Uterus (tissue), 4 donors: ENCODE measurements around the gene SPATA21. TPM values are rescaled to one million over a fixed set of nuclear protein-coding genes. Genes with fewer than 3 reads are reported as not detected.

Experiments used
- DNase-seq, 2 donors: peaks; one replicate each; pipeline ENCODE4 v3.0.0-alpha.2; 2019 to 2020
- H3K27ac ChIP-seq, 2 donors: fragments of 200-600 bp; sonication (generic); 1 replicate in 1 of 2; 2 replicates in 1 of 2; pipeline ENCODE4 v1.5.1; 2016 to 2018
- H3K27me3 ChIP-seq, 2 donors: fragments of 200-600 bp; sonication (generic); one replicate each; pipeline ENCODE4 v1.5.1; 2018 to 2019; ENCODE audit warnings: control low read depth in 1 of 2
- H3K36me3 ChIP-seq, 2 donors: fragments of 200-600 bp; sonication (generic); one replicate each; pipeline ENCODE4 v1.5.1; 2019; ENCODE audit warnings: control low read depth in 1 of 2
- H3K4me1 ChIP-seq, 2 donors: fragments of 200-600 bp; sonication (generic); one replicate each; pipeline ENCODE4 v1.5.1; 2018 to 2019; ENCODE audit warnings: control low read depth in 1 of 2
- H3K4me3 ChIP-seq, 2 donors: fragments of 200-600 bp; sonication (generic); 1 replicate in 1 of 2; 2 replicates in 1 of 2; pipeline ENCODE4 v1.5.1; 2018 to 2019; ENCODE audit warnings: mild to moderate bottlenecking in 1 of 2
- H3K9me3 ChIP-seq, 2 donors: fragments of 200-600 bp; sonication (generic); one replicate each; pipeline ENCODE4 v1.5.1; 2019; ENCODE audit warnings: control low read depth in 1 of 2
- POLR2A ChIP-seq, 2 donors: fragments of 450-650 bp; IDR thresholded peaks; one replicate each; pipeline ENCODE4 v1.6.1; 2016; ENCODE audit warnings: antibody characterized with exemption in 2 of 2, mild to moderate bottlenecking in 1 of 2, moderate library complexity in 1 of 2
- intact Hi-C: fragments of 100-400 bp; cut with DNase I; formaldehyde crosslinking; loops from one replicate; pipeline ENCODE4 v1.15.1; 2023; ENCODE audit warnings: low total_unique reads
- total RNA-seq, 4 donors: library from RNA; depleted of rRNA in 3 of 4; stranded (reverse); fragments of >200 nt in 3 of 4; gene quantifications; one replicate each; pipeline versions ENCODE4 v1.1.0 to v1.2.4, GENCODE V29; 2014 to 2023
- TF ChIP-seq, protein P1 (sequence below), 4 experiments: fragments of 200-600 bp in 2 of 4; fragments of 450-650 bp in 2 of 4; sonication (generic) in 2 of 4; IDR thresholded peaks; one replicate each; pipeline ENCODE4 v1.5.1; 2016 to 2019; ENCODE audit warnings: antibody characterized with exemption in 4 of 4, mild to moderate bottlenecking in 2 of 4, moderate library complexity in 1 of 4
- donor health status: DM: yes; HTN: yes; CAD: no.

SPATA21 gene
- total RNA-seq, 4 donors from 2014 or later, result 0.27 TPM; not detected in 3

DNA sequence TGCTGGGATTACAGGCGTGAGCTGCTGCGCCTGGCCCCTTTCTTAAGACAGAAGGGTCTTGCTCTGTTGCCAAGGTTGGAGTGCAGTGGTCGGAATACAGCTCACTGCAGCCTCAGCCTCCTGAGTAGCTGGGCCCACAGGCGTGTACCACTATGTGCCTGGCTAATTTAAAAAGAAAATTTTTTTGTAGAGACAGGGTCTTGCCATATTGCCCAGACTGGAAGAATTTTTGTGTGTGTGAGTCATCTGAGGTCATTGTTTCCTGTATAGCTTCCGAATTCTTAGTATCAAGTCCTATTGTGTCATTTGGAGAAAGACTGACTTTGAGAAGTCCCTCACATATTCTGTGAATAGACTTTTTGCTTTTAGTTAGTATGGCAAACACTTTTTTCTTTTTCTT is 65.5 kb downstream of the SPATA21 start:
- TF ChIP-seq POLR2A (IDR thresholded peaks at IDR 0.05), result no peak
- TF ChIP-seq, protein P1, sequence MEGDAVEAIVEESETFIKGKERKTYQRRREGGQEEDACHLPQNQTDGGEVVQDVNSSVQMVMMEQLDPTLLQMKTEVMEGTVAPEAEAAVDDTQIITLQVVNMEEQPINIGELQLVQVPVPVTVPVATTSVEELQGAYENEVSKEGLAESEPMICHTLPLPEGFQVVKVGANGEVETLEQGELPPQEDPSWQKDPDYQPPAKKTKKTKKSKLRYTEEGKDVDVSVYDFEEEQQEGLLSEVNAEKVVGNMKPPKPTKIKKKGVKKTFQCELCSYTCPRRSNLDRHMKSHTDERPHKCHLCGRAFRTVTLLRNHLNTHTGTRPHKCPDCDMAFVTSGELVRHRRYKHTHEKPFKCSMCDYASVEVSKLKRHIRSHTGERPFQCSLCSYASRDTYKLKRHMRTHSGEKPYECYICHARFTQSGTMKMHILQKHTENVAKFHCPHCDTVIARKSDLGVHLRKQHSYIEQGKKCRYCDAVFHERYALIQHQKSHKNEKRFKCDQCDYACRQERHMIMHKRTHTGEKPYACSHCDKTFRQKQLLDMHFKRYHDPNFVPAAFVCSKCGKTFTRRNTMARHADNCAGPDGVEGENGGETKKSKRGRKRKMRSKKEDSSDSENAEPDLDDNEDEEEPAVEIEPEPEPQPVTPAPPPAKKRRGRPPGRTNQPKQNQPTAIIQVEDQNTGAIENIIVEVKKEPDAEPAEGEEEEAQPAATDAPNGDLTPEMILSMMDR (IDR thresholded peaks at IDR 0.05), result no peak
- no peaks in the 10 kb centered on the region for H3K27me3 ChIP-seq
- H3K4me1 ChIP-seq, result peaks cover 6 to 25% of the 10 kb centered on the region in 2 donors
- intact Hi-C loops, result no loop called here
- no peak overlapping the region for H3K27ac ChIP-seq
- no peak overlapping the region for H3K4me3 ChIP-seq
- H3K9me3 ChIP-seq, result no peaks in the 10 kb centered on the region
- no peak for DNase-seq
- H3K36me3 ChIP-seq, result no peaks in the 10 kb centered on the region

DNA sequence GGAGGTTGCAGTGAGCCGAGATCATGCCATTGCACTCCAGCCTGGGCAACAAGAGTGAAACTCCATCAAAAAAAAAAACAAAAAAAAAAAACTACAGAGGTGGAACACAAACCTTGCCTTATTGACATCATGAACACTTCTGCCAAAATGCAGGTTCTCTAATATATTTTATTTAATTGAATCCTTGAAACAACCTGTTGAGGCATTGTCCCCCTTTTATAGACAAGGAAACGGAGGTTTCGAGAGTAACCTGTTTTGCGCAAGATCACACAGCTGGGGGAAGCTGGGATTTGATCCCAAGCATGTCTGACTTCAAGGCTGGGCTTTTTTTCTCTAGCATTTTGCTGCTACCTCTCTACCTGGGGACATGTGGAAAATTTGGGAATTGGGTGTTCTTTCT is 67.4 kb downstream of the SPATA21 start:
- Histone ChIP-seq H3K4me1 (peaks cover 6 to 24% of the 10 kb centered on the region in 2 donors), H3K36me3 (no peaks in the 10 kb centered on the region), H3K27me3 (no peaks in the 10 kb centered on the region), H3K4me3 (no peak overlapping the region), H3K9me3 (no peaks in the 10 kb centered on the region), H3K27ac (no peak overlapping the region)
- TF ChIP-seq, protein P1 (IDR thresholded peaks at IDR 0.05), result no peak
- no peak for TF ChIP-seq POLR2A (IDR thresholded peaks at IDR 0.05)
- intact Hi-C loops, result loop anchor here (10.0 kb wide), 1 partner anchor 165 kb away; no protein-coding TSS in a partner anchor
- no peak for DNase-seq

DNA sequence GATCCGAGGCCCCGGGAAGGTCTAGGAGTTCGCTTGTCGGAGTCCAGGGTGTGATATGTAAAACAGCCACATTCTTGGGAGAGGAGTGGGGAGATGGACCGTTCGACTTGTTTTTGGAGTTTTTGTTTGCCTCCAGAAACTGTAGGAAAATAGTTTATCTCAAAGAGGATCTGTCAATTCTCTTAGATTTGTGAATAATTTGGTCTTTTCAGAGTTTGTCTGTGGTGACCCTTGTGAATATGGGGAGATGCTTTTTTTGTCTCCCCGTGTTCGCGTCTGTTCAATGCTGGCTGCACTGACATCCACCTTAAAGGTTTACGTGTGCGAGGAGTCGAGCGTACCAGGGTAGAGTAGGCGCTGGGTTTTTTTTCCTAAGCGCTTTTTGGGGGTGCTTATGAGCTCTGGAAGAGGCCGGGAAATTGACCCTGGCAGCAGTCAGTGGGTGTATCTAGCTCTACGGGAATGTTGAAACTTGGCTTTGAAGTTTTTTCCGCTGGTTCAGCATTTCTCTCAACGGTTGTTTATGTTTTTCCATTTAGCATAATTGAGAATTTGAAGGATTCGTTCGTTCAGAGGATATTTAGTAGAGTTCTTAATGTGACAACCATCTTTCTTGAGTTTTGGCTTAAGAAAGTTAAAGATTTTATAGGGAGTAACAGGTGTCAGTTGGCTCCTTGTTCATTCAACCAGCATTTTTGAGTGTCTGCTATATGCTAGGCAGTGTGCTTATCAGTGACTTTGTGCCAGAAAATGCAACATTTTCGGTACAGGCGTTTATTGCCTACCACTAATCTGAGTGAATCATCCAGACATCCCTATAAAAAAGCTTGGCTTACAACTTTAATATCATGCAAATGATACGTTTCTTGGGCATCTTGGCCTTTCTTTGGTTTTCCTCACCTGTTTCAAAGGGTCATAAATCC is 69.0 kb downstream of the SPATA21 start:
- Histone ChIP-seq H3K27ac (peak overlapping the region; percentile 98 to 99), H3K4me3 (peak overlapping the region; percentile 61 to 93), H3K9me3 (no peaks in the 10 kb centered on the region), H3K4me1 (peaks cover 9 to 31% of the 10 kb centered on the region in 2 donors), H3K27me3 (no peaks in the 10 kb centered on the region), H3K36me3 (no peaks in the 10 kb centered on the region)
- TF ChIP-seq POLR2A (IDR thresholded peaks at IDR 0.05), result no peak
- TF ChIP-seq, protein P1 (IDR thresholded peaks at IDR 0.05), result no peak
- DNase-seq, result no peak
- intact Hi-C loops, result loop anchor here (10.0 kb wide), 1 partner anchor 163 kb away; no protein-coding TSS in a partner anchor

DNA sequence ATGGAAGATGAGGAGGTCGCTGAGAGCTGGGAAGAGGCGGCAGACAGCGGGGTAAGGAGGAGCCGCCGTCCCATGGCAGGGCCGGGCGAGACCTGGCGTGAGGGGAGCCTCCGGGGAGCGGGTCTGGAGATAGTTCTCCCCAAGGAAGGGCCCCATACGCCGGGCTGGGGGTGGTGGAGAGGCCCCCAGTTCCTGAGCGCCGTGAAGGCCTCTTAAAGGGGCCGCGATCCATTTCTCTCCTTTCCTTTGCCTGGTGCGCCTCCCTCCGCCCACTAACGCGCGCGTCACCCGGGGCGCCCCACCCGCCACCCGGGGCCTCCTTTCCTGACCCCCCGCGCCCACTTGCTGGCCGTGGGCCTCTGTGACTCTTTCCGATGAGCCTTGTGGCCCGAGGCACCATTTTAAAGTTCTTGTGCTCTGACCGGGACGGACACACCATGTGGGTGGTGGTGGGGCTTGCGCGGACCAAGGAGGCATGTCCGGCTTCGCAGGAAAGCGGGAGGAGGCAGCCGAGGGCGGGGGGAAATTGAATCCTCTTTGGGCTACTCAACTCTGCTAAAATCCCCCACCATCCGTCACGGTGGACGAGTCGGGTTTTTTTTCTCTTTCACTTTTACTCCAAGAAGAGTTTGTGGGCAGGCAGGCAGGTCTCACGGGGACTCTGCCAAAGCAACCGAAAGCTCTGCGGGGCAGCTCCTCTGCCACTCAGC is 69.8 kb downstream of the SPATA21 start:
- no peaks in the 10 kb centered on the region for H3K27me3 ChIP-seq
- intact Hi-C loops, result loop anchor here (10.0 kb wide), 1 partner anchor 163 kb away; no protein-coding TSS in a partner anchor
- peak overlapping the region; percentile 61 to 93 for H3K4me3 ChIP-seq
- no peaks in the 10 kb centered on the region for H3K9me3 ChIP-seq
- H3K36me3 ChIP-seq, result no peaks in the 10 kb centered on the region
- peak; percentile 84 to 85 for DNase-seq
- H3K4me1 ChIP-seq, result peaks cover 9 to 28% of the 10 kb centered on the region in 2 donors
- peak; percentile 50 to 92 for TF ChIP-seq POLR2A (IDR thresholded peaks at IDR 0.05)
- TF ChIP-seq, protein P1 (IDR thresholded peaks at IDR 0.05), result peak; percentile 0 to 32 (median 27)
- H3K27ac ChIP-seq, result peak overlapping the region; percentile 98 to 99
